C4-2B (cell line): ENCODE results near the gene SLC52A1.

ENCODE experiments used
- H3K27ac ChIP-seq: fragments of 450-650 bp; 2 replicates; pipeline ENCODE4 v1.5.1; 2017
- CTCF ChIP-seq: fragments of 450-650 bp; conservative IDR thresholded peaks from 2 replicates; pipeline ENCODE4 v1.5.1; 2017; ENCODE audit warnings: mild to moderate bottlenecking
- ZFX ChIP-seq: fragments of 450-650 bp; IDR thresholded peaks from 2 replicates; pipeline ENCODE4 v1.6.1; 2017

The SLC52A1 gene

GRCh38 chr17:5024604-5025003 lies 10.6 kb downstream of the SLC52A1 start:
- H3K27ac ChIP-seq: no peak overlapping the region

GRCh38 chr17:5023588-5024147 lies 11.6 kb downstream of the SLC52A1 start:
- TF ChIP-seq CTCF (no peak), ZFX (no peak)
- no peak overlapping the region for H3K27ac ChIP-seq

More at GRCh38 chr17:5024604-5025003, 10.6 kb downstream of the SLC52A1 start:
- TF ChIP-seq ZFX (no peak), CTCF (no peak)

GRCh38 chr17:5022171-5022711 lies 13.0 kb downstream of the SLC52A1 start:
- no peak overlapping the region for H3K27ac ChIP-seq
- TF ChIP-seq ZFX: no peak
- TF ChIP-seq CTCF: no peak

GRCh38 chr17:5020502-5021023 lies 14.7 kb downstream of the SLC52A1 start:
- no peak overlapping the region for H3K27ac ChIP-seq
- no peak for TF ChIP-seq CTCF
- no peak for TF ChIP-seq ZFX

GRCh38 chr17:5019475-5019956 lies 15.7 kb downstream of the SLC52A1 start:
- TF ChIP-seq ZFX (no peak), CTCF (no peak)
- H3K27ac ChIP-seq: no peak overlapping the region

GRCh38 chr17:5014357-5014756 lies 20.9 kb downstream of the SLC52A1 start:
- TF ChIP-seq ZFX (no peak), CTCF (no peak)
- H3K27ac ChIP-seq: no peak overlapping the region

GRCh38 chr17:5011928-5012327 lies 23.3 kb downstream of the SLC52A1 start:
- TF ChIP-seq CTCF (no peak), ZFX (no peak)
- no peak overlapping the region for H3K27ac ChIP-seq
